ENCODE results near the gene SUMO3. TPM values are rescaled to one million over a fixed set of nuclear protein-coding genes. Genes with fewer than 3 reads are reported as not detected.

Gene SUMO3
- total RNA-seq, 1 experiment from 2014 or later = 198 TPM

DNA sequence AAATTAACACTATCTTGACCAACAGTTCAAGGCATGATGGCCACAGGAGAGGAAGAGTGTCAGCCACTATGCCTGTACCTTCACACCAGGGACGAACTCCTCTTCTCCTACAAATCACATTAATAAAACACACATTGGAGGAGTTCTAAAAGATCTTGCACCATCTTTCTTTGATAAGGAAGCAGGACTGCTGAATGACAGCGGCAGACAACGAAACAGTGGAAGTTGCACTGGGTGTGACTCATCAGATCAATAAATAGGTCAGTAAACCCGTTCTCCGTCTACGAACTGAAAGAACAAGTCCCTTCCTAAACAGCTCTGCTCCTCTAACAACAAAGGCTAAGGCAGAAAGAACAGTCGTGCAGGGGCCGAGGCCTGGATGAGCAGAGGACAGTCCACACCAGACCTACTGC, 39.4 kb downstream of the SUMO3 start:
- no peak for DNase-seq (ENCODE audit: low read depth)

DNA sequence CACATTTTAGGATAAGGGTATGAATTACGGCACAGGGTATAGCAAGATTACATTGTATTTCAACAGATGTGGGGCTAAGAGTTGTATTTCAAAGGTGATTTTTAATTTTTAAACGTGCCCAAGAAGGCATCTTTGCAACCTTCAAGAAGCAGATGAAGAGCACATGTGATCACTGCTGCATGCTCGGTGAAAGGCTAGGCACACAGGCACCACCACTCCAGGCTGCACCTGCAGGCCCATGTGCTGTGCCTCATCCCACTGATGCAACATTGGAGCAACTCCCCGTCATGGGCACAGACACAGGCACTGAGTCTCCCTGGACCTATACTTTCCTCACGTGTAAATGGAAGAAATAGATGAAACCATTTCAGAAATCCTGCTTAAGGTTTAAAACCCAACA, 39.8 kb downstream of the SUMO3 start:
- no peak for DNase-seq (ENCODE audit: low read depth)

DNA sequence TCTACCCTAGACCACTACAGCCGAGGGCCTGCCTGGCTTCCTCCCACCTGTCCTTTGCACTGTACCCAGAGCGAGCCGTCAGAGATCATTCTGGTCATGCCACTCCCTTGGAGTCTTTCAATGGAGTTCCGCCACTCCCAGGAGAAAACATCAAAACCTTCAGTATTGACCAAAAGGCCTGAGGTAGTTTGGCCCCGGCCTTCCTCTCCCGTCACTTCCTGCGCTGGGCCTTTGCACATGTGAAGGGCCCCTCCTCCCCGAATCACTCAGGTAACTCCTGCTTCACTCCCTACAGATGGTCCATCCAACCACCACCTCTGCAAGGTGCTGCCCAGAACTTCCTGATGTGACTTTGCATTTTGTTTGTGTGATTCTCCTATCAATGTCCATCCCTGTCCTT, 42.9 kb downstream of the SUMO3 start:
- DNase-seq (ENCODE audit: low read depth) = no peak

DNA sequence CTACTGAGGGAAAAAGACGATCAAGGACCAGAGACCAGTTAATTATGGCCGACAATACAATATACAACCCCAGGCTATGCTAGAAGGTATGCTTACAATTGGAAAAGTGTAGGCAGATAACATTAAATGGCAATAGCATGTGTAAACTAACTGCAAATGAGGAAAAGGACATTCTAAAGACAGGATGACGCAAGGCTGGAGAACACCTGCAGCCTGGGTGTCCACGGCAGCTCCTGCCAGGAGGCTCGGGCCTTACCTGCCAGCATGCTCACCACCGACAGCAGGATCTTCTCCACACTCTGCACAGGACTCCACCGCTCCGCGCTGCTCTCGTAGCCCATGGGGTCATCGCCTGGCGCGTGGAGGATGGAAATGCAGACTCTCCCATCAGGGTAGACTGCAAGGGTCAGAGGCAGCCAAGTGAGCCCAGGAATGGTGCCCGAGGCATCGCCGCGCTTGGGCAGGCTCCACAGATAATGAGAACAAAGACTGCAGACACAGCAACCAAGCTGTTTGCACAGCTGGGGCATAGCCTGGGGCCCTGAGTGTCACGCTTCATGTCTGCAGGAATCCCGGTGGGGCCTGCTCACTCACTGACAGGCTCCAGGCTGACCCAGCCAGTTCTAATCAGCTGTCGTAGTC, 44.5 kb downstream of the SUMO3 start:
- no peak for DNase-seq (ENCODE audit: low read depth)

DNA sequence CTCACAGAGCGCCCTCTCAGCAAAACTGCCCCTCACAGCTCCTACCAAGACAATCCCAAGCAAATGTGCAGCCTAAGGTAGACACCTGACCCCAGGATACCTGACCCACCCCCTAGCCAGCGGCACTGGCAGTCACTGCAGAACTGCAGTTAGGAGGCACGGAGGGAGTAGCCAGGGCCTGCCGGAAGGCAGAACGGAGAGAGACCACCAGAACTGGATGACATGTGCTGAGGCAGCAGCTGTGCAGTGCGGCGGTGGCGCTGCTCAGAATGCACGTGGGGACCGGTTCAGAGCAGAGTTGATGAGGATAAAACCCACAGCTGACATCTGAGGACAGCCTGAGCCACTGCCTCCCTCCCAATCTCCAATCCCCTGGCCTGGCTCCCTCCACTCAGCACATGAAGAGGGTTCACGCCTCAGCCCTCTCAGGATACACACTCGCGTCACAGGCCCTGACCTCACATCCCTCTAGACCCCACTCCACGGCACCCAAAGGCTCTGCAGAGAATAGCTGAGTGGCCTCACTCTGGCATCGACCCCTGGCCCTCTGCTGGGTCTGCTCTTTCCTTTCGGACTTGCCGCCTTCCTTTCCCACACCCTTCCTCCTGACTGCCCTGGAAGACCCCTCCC, 45.9 kb downstream of the SUMO3 start:
- no peak for DNase-seq (ENCODE audit: low read depth)

DNA sequence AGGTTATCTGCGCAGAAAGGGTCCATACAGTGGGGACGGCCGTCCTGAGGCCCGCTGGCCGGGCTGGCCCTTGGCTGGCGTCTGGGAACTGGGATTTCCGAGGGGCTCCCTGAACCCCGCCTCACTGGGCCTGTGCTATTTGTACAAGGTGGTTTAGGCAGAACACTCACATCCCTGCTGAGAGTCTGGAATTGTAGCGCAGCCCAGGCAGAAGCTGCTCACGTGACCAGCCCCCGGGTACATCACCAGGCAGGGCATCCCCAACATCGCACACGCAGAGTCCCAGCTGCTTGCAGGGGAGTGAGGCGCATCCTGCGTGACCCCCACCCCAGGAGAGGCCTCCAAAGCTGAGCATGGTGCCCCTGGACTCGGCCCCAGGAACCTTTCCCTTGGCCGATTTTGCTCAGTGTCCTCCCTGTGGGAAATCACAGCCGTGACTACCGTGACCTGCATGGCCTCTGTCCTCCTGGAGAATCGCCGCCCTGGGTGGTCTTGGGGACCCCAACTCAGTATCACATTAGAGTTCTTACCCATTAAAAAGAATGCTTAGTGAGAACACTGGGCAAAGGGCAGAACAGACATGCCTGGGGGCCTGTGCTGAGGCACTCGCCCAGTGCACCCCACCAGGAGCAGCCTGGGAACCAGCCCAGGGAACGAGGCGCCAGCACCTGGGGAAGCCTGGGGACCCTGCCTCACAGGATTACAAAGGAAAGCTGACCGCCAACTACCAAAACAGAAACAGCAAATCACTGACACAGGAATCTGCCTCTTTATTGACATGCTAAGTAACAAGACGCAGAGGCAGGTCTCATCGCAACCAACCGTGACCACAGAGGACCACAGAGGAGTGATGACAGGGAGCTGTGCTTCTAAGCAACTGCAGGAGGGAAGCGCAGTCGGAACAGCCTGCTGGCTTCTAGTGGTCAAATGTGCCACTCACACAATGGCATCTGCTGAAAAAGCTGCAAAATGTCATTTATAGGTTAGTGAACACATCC, 49.7 kb downstream of the SUMO3 start:
- DNase-seq (ENCODE audit: low read depth) = no peak

DNA sequence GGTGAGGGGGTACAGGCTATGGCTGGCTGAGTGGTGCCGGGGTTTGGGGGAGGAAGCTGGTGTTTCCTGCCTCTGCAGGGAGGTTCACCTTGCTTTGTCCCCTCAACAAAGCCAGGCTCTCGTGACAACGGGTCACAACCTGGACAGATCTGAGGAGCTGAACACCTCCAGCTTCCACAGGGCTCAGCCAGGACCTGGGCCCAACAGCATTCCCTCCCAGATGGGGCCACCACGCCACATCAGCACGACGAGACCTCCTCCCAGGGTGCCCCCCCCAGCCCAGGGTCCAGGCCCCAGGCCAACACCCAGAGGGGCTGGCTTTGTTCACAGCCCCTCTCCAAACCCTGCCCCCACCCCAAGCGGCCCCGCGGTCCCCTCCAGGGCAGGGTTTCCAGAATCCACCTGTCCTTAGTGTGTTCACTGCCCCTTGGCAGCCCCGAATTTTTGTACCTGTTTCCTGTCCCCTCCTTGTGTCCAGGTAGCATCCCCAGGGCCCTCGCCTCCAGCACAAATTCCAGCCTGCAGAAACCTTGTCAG, 51.0 kb downstream of the SUMO3 start:
- DNase-seq (ENCODE audit: low read depth) = no peak

DNA sequence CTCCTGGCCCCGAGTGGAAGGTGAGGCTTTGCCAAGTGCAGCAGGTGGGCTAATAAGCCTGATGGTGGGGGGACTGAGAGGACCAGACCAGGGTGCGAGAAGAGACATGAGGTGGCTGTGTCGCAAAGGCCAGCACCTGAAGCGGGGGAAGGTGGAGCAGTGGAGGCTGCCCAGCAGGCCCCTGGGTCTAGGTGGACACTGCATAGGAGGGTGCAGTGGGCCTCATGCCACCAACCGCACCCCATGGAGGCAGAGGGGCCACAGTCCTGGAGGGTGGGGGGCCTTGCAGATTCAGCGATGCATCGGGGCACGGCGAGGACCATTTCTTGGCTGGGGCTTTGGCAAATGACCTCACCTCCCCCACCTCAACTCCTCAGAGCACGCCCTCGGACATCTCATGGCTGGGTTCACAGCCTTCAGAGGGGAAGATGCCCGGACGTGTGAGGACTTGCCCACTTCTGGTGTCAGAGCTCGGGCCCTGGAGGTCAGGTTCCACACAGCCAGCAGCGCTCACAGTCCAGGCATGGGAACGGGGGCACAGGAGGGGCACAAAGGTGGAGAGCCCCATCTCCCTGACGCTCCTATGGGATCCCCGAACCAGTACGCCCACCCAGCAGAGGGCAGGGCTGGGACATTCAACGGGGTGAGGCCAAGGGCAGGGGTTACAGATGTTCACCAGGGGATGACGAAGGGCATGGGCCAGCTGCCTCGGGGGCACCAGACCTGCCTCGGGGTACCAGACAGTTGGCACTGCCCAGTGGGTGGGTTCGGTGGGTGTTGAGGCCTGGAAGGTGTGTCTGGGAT, 51.6 kb downstream of the SUMO3 start:
- DNase-seq (ENCODE audit: low read depth) = no peak

DNA sequence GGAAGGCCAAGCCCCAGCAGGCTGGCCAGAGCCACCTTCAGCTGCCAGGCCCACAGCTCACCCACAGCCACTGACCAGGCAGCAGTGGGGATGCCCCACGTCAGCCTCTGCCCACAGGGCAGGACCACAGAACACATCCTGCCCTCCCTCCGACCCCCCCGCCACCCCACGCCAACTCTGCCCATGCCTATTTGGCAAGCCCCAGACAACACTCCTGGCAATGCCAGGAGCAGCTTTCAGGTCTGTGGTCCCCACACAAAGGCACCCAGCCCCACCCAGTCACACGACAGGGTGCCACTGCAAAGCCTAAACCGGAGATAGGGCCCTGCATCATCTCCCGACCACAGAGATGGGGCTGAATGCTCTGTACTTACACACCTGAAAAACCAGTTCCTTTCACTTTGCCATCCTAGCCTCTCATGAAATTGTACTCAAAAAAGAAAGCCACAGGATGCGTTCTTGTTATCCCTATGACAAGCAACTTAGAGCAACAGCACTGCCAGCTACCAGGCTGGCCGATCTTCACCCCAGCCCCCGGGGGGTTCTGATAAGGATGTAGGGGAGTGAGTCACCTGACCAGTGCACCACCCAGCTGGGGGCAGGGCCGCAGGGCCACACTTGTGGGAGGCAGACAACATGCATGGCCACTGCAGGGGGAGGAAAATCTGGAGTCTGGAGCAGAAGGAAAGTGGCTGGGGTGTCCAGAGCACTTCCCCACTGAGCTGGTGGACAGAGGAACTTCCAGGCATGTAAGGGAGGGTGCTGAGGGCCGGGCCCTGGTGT, 52.4 kb downstream of the SUMO3 start:
- DNase-seq (ENCODE audit: low read depth) = peak; percentile 83

DNA sequence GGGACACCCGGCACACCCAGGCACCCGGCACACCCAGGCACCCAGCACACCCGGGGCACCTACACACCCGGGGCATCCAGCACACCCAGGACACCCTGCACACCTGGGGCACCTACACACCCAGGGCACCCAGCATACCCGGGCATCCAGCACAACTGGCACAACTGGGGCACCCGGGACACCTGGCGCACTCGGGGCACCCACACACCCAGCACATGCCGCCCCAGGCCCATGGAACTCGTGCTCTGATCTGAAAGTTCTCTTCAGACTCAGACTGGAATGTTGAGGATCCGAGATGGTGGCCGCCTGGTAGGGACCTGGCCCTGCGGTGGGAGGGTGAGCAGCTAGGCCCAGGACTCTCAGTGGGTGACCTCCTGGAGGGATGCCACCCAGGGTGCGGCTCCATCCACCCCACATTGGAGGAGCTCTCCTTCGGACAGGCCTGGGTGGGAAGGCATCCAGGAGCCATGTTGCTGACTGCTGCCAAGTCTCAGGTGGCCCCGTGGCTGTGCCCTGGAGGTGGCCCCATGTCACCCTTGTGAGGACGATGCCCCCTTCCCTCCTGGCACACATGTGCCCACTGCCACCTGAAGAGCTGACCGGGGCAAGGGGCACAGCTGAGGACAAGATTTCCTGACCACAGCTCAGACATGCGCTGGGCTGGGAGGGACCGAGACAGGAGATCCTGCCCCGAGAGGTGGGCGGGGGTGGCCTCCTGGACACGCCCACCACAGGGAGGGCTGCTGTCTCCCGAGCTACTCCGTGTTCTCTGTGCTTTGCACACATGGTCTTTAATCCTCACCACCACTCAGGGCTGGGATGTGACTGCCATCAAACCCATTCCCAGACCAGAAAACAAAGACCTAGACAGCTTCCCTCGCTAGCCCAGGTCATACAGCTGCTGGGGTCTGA, 53.3 kb downstream of the SUMO3 start:
- no peak for DNase-seq (ENCODE audit: low read depth)

DNA sequence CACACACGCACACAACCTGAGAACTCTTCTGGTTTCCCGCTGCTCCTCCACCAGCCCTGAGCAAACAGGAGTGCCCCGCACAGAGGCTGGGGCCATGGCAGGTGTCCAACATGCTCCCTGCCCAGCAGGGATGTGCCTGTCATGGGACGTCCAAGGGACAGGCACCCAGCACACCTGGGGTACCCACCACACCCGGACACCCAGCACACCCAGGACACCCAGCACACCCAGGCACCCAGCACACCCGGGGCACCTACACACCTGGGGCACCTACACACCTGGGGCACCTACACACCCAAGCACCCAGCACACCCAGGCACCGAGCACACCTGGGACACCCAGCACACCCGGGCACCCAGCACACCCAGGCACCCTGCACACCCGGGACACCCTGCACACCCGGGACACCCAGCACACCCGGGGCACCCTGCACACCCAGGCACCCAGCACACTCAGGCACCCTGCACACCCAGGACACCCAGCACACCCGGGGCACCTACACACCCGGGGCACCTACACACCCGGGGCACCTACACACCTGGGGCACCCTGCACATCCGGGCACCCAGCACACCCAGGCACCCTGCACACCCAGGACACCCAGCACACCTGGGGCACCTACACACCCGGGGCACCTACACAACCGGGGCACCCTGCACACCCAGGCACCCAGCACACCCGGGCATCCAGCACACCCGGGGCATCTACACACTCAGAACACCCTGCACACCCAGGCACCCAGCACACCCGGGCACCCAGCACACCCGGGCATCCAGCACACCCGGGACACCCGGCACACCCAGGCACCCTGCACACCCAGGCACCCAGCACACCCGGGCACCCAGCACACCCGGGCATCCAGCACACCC, 54.2 kb downstream of the SUMO3 start:
- no peak for DNase-seq (ENCODE audit: low read depth)

DNA sequence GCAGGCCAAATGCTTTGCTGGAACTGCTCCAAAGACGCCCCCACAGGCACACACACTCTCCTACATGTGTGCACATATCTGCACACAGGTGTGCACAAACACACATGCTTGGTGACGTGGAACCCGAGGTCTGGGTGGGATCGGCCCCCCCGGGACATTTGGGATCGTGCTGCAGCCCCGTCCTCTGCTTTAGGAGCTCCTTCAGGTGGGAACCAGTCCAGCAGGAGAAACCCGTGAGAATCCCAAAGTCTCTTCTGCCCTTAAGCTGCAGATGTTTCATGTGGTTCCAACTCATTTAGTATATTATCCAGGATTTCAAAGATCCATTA, 54.8 kb downstream of the SUMO3 start:
- no peak for DNase-seq (ENCODE audit: low read depth)

DNA sequence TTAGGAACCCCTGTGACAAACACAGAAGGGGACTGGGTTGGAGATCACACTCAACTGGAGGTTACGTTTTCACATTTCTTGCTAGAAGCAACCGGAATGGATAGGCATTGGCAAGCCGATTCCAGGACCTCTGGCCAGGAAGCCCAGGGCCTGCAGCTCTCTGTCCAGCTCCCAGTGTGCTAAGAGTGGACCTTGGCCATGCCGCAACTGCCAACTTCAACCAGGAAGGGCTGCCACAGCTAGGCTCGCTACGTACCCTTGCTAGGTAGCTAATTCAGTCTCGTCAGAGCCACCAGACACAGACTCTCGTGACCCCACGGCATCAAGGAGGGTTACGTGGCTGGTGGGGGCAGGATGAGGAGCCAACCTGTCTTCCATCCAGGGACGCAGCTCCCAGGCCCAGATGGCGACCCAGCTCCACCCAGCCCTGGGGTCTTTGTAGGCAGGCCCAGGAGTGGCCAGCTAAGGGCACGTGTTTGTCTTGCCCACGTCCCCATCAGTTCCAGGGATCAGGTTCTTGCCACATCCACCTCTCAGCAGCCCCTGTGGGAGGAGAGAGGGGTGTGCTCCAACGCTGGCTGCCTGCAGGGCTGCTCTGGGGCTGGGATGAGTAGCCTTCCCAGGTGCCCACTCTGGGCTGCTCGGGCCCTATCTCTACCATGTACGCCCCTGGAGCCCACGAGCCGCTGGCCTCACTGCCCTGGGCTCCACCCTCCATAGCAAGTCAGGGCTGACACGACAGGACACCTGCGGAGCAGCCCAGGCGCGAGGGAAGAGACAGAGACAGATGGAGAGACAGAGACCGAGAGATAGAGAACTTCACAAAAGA, 55.4 kb downstream of the SUMO3 start:
- no peak for DNase-seq (ENCODE audit: low read depth)

DNA sequence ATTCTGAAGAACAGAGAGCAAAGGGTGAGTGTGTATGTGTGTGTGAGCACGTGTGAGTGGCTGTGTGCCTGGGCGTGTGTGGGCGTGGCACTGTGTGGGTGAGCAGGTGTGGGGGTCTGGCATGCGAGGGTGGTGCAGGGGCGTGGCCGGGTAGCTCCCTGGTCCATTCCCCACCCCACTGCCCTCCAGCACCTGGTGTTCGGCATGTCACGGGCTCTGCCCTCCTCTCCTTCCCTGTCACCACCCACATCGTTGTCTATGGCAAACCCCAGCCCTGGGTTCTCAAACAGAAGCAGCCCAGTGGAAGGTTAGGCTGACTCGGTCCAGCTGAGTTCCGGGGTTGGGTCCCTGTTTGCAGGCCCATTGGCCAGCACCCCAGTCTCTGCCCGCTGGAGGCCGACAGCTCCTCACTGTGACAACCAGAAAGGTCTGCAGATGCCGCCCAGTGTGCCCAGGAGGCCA, 56.1 kb downstream of the SUMO3 start:
- no peak for DNase-seq (ENCODE audit: low read depth)

DNA sequence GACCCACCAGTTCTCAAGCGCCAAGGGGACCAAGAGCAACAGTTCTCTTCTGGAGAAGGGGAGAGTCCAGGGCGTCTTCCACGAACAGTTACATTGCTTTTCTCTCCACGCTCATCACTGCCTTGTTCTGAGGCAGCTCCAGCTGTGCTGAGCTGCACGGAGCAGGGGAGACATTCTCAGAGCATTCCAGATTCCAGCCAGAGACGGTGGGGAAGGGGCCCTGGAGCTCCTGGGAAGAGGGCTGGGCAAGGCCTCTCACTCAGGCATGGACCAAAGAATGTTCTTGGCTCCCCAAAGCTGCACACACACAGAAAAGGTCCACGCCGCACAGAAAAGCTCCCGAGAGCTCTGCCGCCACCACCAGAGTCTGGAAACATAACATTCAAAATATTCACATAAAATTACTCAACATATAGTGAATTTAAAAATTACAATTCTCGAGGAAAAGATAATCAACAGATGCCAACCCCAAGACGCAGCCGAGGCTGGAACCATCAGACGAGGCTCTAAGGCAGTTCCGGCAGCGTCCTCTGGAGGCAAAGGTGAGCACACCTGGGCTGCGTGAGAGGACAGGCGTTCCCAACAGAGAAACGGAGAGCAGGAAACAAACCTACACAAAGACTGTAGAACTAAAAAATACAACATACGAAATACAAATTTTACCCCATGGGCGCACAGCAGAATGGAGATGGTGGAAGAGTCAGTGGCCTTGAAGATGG, 56.7 kb downstream of the SUMO3 start:
- DNase-seq (ENCODE audit: low read depth) = no peak

DNA sequence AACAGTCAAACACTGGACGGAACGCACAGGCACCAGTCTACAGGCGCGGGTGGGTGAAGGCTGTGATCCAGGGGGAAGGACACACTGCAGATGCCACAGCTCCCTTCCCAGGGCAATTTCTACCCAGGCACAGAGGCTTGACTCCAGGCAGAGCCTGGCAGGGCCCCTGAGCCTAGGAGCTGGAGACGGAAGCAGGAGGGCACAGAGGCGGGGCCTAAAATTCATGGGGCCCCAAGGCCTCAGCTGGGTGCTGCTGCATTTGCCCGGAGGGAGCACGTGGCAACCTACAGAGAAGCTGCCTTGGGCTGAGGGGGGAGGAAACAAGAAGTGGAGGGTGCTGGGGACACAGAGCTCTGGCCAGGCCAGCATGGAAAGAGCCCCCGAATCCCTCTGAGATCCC, 57.5 kb downstream of the SUMO3 start:
- no peak for DNase-seq (ENCODE audit: low read depth)

DNA sequence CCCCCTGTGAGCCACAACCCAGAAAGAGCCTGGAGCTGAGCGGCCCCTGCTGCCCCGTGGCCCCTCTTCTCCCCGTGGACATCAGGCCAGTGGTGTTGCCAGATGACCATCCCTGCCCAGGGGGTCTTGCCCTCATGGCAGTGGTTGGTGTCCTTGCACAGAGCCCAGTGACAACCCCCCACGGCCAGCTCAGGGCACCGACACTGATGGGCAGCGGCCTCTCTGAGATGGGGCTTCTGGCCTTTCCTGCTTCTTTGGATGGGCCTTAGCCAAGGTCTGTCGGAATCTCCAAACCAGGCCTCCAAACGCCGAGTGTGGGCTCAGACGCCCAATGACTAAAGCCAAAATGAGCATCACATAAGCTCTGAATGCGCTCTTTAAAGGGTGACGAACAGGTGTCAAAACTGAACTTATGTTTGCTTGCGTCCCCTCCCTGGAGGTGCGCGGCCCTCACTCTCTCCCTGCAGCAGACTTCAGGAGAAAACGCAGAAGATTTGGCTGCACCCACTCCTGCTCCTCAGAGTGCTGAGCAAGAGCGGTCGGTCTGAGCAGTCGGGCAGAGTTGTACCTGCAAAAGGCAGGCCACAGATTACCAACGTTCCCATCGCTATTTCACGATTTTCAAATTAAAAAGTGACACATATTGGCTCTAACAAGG, 58.1 kb downstream of the SUMO3 start:
- DNase-seq (ENCODE audit: low read depth) = no peak

All from M059J (cell line).